H1 (cell line): ENCODE data around the gene ZNF333.
"Not testable (repeated sequence)": the region's sequence is repeated elsewhere in the genome, so short reads cannot be mapped to it uniquely, and the experiment has no call there.

ENCODE experiments used
- SIN3A ChIP-seq, 2 experiments: IDR thresholded peaks in 1 of 2; conservative IDR thresholded peaks in 1 of 2; 2 replicates each; pipeline ENCODE4 v1.6.1; 2011 to 2012; ENCODE audit warnings: low read length in 2 of 2, improper control_type of control experiment in 1 of 2, low read depth in 1 of 2, mild to moderate bottlenecking in 1 of 2
- SIRT6 ChIP-seq: IDR thresholded peaks from one replicate; pipeline ENCODE4 v1.7.1; 2012; ENCODE audit warnings: low read length, inconsistent platforms
- TF ChIP-seq, protein P1 (sequence below), 3 experiments: IDR thresholded peaks; 1 replicate in 2 of 3; 2 replicates in 1 of 3; pipeline versions ENCODE4 v1.5.1 to v1.6.1; 2011; ENCODE audit warnings: low read length in 3 of 3, mild to moderate bottlenecking in 3 of 3, inconsistent platforms in 2 of 3, low read depth in 1 of 3, moderate library complexity in 1 of 3; ENCODE audit not compliant: insufficient read depth in 1 of 3; ENCODE audit errors: control extremely low read depth in 1 of 3

DNA sequence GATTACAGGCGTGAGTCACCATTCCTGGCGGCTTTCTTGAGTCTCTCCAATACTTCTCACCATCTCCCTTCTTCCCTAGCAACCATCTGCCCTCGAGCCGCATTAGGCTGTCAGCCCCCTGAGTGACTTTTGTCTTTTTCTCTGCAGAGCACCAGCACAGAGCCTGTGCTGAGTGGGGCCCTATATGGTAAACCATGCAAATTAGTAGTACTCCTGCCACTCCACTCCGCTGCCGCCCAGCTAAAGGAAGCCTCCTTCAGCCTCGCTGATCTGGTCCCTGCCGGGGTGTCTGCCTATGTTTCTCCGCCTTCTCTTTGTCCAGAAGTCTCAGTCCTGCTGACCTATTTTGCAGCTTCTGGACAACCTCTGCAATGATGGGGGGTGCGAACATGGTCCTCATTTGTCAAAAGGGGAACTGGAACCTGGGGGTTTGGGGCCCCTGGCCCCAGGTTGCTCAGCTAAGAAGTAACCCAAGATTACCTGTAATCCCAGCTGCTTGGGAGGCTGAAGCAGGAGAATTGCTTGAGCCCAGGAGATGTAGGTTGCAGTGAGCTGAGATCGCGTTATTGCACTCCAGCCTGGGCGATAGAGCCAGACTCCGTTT lies 90.9 kb downstream of the ZNF333 start:
- TF ChIP-seq SIRT6; SIN3A (conservative IDR thresholded peaks at IDR 0.05 in 1 of 2, IDR thresholded peaks at IDR 0.05 in 1 of 2; ENCODE audit: low read depth in 1 of 2, low read length in 2 of 2): not testable (repeated sequence)
- TF ChIP-seq, protein P1, sequence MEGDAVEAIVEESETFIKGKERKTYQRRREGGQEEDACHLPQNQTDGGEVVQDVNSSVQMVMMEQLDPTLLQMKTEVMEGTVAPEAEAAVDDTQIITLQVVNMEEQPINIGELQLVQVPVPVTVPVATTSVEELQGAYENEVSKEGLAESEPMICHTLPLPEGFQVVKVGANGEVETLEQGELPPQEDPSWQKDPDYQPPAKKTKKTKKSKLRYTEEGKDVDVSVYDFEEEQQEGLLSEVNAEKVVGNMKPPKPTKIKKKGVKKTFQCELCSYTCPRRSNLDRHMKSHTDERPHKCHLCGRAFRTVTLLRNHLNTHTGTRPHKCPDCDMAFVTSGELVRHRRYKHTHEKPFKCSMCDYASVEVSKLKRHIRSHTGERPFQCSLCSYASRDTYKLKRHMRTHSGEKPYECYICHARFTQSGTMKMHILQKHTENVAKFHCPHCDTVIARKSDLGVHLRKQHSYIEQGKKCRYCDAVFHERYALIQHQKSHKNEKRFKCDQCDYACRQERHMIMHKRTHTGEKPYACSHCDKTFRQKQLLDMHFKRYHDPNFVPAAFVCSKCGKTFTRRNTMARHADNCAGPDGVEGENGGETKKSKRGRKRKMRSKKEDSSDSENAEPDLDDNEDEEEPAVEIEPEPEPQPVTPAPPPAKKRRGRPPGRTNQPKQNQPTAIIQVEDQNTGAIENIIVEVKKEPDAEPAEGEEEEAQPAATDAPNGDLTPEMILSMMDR (IDR thresholded peaks at IDR 0.05; ENCODE audit: control extremely low read depth in 1 of 3, insufficient read depth in 1 of 3, low read depth in 1 of 3, low read length in 3 of 3): not testable (repeated sequence)
